Keratinocyte (primary cell): ENCODE measurements around the gene PAX4. TPM values are rescaled to one million over a fixed set of nuclear protein-coding genes. Genes with fewer than 3 reads are reported as not detected.
"Not testable (repeated sequence)": the region's sequence is repeated elsewhere in the genome, so short reads cannot be mapped to it uniquely, and the experiment has no call there.

ENCODE experiments used
- DNase-seq: peaks from one replicate; pipeline ENCODE4 v3.0.0-alpha.2; 2011; ENCODE audit warnings: low read depth, missing footprints, low spot score
- FAIRE-seq: peaks from 2 replicates; lab custom pipeline; 2011; peaks lifted over from hg19 to GRCh38; lab: Jason Lieb, UNC
- H2AFZ ChIP-seq: 2 replicates; pipeline ENCODE4 v1.6.0; 2012; ENCODE audit warnings: low read length, control low read depth, inconsistent platforms; ENCODE audit not compliant: control insufficient read depth
- H3K27ac ChIP-seq: 2 replicates; pipeline ENCODE4 v1.5.1; 2011; ENCODE audit warnings: low read length; ENCODE audit not compliant: control insufficient read depth, insufficient read depth
- H3K27me3 ChIP-seq: 3 replicates; pipeline ENCODE4 v1.6.0; 2011; ENCODE audit warnings: low read length; ENCODE audit not compliant: control insufficient read depth, insufficient read depth; ENCODE audit errors: extremely low read depth
- H3K36me3 ChIP-seq, 2 experiments: 2 replicates in 1 of 2; 3 replicates in 1 of 2; pipeline ENCODE4 v1.5.1; 2011; ENCODE audit warnings: low read length in 2 of 2, mild to moderate bottlenecking in 1 of 2; ENCODE audit not compliant: control insufficient read depth in 2 of 2, insufficient read depth in 2 of 2; ENCODE audit errors: extremely low read depth in 1 of 2
- H3K4me1 ChIP-seq: 3 replicates; pipeline ENCODE4 v1.5.1; 2011; ENCODE audit warnings: low read length; ENCODE audit not compliant: control insufficient read depth, insufficient read depth; ENCODE audit errors: extremely low read depth
- H3K4me2 ChIP-seq: 3 replicates; pipeline ENCODE4 v1.6.0; 2011; ENCODE audit warnings: low read depth, low read length; ENCODE audit not compliant: control insufficient read depth, insufficient read depth; ENCODE audit errors: extremely low read depth
- H3K4me3 ChIP-seq, 3 experiments: fragments of 200-600 bp in 1 of 3; sonication (generic) in 1 of 3; 2 replicates in 2 of 3; 3 replicates in 1 of 3; pipeline ENCODE4 v1.5.1; 2011 to 2016; ENCODE audit warnings: low read length in 3 of 3, mild to moderate bottlenecking in 3 of 3, control low read depth in 2 of 3, inconsistent platforms in 1 of 3, low read depth in 1 of 3, mixed read lengths in 1 of 3, mixed run types in 1 of 3, moderate library complexity in 1 of 3; ENCODE audit not compliant: control insufficient read depth in 2 of 3, insufficient read depth in 2 of 3; ENCODE audit errors: extremely low read depth in 1 of 3
- H3K79me2 ChIP-seq: 2 replicates; pipeline ENCODE4 v1.6.0; 2012; ENCODE audit warnings: low read length; ENCODE audit not compliant: control insufficient read depth, insufficient read depth
- H3K9ac ChIP-seq: 3 replicates; pipeline ENCODE4 v1.6.0; 2011; ENCODE audit warnings: low read length; ENCODE audit not compliant: control insufficient read depth, insufficient read depth; ENCODE audit errors: extremely low read depth
- H3K9me1 ChIP-seq: 3 replicates; pipeline ENCODE4 v1.6.0; 2011; ENCODE audit warnings: low read length; ENCODE audit not compliant: control insufficient read depth, insufficient read depth; ENCODE audit errors: extremely low read depth
- H3K9me3 ChIP-seq: 2 replicates; pipeline ENCODE4 v1.5.1; 2012; ENCODE audit warnings: low read depth, low read length; ENCODE audit not compliant: control insufficient read depth
- H4K20me1 ChIP-seq: 3 replicates; pipeline ENCODE4 v1.6.0; 2011; ENCODE audit warnings: low read length; ENCODE audit not compliant: control insufficient read depth, insufficient read depth; ENCODE audit errors: extremely low read depth
- EZH2 ChIP-seq: IDR thresholded peaks from one replicate; pipeline ENCODE4 v1.6.1; 2012; ENCODE audit warnings: inconsistent platforms, mild to moderate bottlenecking, low read length, moderate library complexity
- dilution Hi-C: fragments of 300-500 bp; cut with MboI; formaldehyde crosslinking; loops from one replicate; pipeline ENCODE4 v1.7.0; 2020; ENCODE audit warnings: low sequenced_read_pairs; ENCODE audit not compliant: extremely low pct_ligation_motif_present
- polyA plus RNA-seq, 5 experiments: library from polyadenylated mRNA; depleted of rRNA in 3 of 5; stranded (reverse) in 3 of 5; stranded (forward) in 1 of 5; unstranded in 1 of 5; fragments of >200 nt; gene quantifications; 1 replicate in 1 of 5; 2 replicates in 3 of 5; 3 replicates in 1 of 5; pipeline versions ENCODE4 v1.2.1 to v1.2.3, GENCODE V29; 2011 to 2012; ENCODE audit warnings: missing spikeins in 2 of 5, low read depth in 1 of 5, low replicate concordance in 1 of 5
- TF ChIP-seq, protein P1 (sequence below), 3 experiments: IDR thresholded peaks in 1 of 3; conservative IDR thresholded peaks in 1 of 3; optimal IDR thresholded peaks in 1 of 3; 2 replicates in 2 of 3; 3 replicates in 1 of 3; pipeline versions ENCODE3 to v1.5.1; 2011; ENCODE audit warnings: low read length in 3 of 3, mild to moderate bottlenecking in 3 of 3, moderate library complexity in 2 of 3, control low read depth in 1 of 3, inconsistent platforms in 1 of 3; ENCODE audit not compliant: insufficient read depth in 2 of 3; ENCODE audit errors: extremely low read depth in 1 of 3

The PAX4 gene
- polyA plus RNA-seq, 1 donor (not counting 4 experiments of a cell fraction or from before 2014, with no cell fraction given), result not detected

- Histone ChIP-seq H3K36me3 (peaks cover 13 to 14% of the 10 kb centered on the region in 2 experiments), H3K9me3 (no peaks in the 10 kb centered on the region)
- FAIRE-seq, result no peak
Measured at GRCh38 chr7:127578036-127578684, 39.8 kb downstream of the PAX4 start.

DNA sequence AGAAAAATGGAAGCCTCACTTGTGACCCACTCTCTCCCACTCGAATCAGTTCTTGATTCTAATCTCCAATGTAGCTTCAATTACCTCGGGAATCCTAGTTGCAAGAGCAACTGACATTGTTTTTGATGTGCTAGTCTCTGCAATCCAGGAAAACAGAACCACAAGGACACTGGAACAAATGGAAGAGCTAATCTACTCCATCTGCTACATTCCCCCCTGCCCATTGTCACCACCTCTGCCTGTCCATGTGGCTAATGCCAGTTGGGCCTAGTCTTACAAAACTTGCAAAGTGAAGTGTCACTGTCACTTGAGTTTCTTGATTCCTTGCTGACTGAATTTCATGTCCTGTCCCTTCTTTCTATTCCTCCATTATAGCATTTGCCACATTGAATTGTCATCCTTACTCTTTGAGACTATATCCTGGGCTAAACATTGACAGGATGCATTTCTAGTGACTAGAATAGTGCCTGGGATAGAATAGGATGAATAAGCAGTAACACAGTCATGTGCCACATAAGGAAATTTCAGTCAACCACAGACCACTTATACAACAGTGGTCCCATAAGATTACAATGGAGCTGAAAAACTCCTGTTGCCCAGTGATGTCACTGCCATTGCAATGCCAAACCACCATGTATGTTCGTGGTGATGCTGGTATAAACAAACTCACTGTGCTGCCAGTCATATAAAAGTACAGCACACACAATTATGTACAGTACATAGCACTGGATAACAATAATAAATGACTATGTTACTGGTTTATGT, 46.0 kb downstream of the PAX4 start:
- no peaks in the 10 kb centered on the region for H3K27me3 ChIP-seq
- H3K4me1 ChIP-seq, result no peaks in the 10 kb centered on the region
- H2AFZ ChIP-seq, result no peak overlapping the region
- H3K4me2 ChIP-seq, result no peak overlapping the region
- DNase-seq (no peak), FAIRE-seq (no peak)
- no peaks in the 10 kb centered on the region for H3K9me1 ChIP-seq
- no peak overlapping the region for H3K27ac ChIP-seq
- H3K36me3 ChIP-seq, result no peaks in the 10 kb centered on the region
- TF ChIP-seq EZH2, result no peak
- TF ChIP-seq, protein P1, sequence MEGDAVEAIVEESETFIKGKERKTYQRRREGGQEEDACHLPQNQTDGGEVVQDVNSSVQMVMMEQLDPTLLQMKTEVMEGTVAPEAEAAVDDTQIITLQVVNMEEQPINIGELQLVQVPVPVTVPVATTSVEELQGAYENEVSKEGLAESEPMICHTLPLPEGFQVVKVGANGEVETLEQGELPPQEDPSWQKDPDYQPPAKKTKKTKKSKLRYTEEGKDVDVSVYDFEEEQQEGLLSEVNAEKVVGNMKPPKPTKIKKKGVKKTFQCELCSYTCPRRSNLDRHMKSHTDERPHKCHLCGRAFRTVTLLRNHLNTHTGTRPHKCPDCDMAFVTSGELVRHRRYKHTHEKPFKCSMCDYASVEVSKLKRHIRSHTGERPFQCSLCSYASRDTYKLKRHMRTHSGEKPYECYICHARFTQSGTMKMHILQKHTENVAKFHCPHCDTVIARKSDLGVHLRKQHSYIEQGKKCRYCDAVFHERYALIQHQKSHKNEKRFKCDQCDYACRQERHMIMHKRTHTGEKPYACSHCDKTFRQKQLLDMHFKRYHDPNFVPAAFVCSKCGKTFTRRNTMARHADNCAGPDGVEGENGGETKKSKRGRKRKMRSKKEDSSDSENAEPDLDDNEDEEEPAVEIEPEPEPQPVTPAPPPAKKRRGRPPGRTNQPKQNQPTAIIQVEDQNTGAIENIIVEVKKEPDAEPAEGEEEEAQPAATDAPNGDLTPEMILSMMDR (optimal IDR thresholded peaks at IDR 0.05 in 1 of 3, IDR thresholded peaks at IDR 0.05 in 1 of 3, conservative IDR thresholded peaks at IDR 0.05 in 1 of 3; ENCODE audit: extremely low read depth in 1 of 3, insufficient read depth in 2 of 3, low read length in 3 of 3), result no peak
- H3K4me3 ChIP-seq, result no peak overlapping the region
- no peak overlapping the region for H3K9ac ChIP-seq
- dilution Hi-C loops, result no loop called here
- H3K79me2 ChIP-seq, result no peaks in the 10 kb centered on the region
- no peaks in the 10 kb centered on the region for H4K20me1 ChIP-seq
- no peaks in the 10 kb centered on the region for H3K9me3 ChIP-seq

More at GRCh38 chr7:127578036-127578684, 39.8 kb downstream of the PAX4 start:
- no peak overlapping the region for H3K9ac ChIP-seq
- dilution Hi-C loops, result no loop called here
- no peak overlapping the region for H2AFZ ChIP-seq
- H3K27me3 ChIP-seq, result no peaks in the 10 kb centered on the region
- no peaks in the 10 kb centered on the region for H4K20me1 ChIP-seq
- H3K4me3 ChIP-seq, result no peak overlapping the region
- H3K4me1 ChIP-seq, result peaks cover 8% of the 10 kb centered on the region
- H3K79me2 ChIP-seq, result peaks cover 16% of the 10 kb centered on the region
- no peak overlapping the region for H3K27ac ChIP-seq
- TF ChIP-seq, protein P1 (optimal IDR thresholded peaks at IDR 0.05 in 1 of 3, IDR thresholded peaks at IDR 0.05 in 1 of 3, conservative IDR thresholded peaks at IDR 0.05 in 1 of 3; ENCODE audit: extremely low read depth in 1 of 3, insufficient read depth in 2 of 3, low read length in 3 of 3), result peak; percentile 8 to 36 (median 18)
- TF ChIP-seq EZH2, result no peak
- DNase-seq, result no peak
- H3K9me1 ChIP-seq, result peaks cover 3% of the 10 kb centered on the region
- H3K4me2 ChIP-seq, result no peak overlapping the region

DNA sequence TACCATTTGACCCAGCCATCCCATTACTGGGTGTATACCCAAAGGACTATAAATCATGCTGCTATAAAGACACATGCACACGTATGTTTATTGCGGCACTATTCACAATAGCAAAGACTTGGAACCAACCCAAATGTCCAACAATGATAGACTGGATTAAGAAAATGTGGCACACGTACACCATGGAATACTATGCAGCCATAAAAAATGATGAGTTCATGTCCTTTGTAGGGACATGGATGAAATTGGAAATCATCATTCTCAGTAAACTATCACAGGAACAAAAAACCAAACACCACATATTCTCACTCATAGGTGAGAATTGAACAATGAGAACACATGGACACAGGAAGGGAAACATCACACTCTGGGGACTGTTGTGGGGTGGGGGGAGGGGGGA, 49.9 kb downstream of the PAX4 start:
- H3K27ac ChIP-seq, FAIRE-seq, H3K4me1 ChIP-seq, H2AFZ ChIP-seq, dilution Hi-C loops, H3K4me3 ChIP-seq, H3K9me3 ChIP-seq, DNase-seq, H3K27me3 ChIP-seq, H3K9me1 ChIP-seq, H3K4me2 ChIP-seq, H3K36me3 ChIP-seq, H4K20me1 ChIP-seq, H3K79me2 ChIP-seq, H3K9ac ChIP-seq: not testable (repeated sequence)
